K562 (cell line): Measurements from ENCODE around the gene THOC1.

Experiments
- BHLHE40 ChIP-seq: IDR thresholded peaks from 2 replicates; pipeline ENCODE4 v1.6.1; 2011; ENCODE audit warnings: low read length, improper control_type of control experiment
- CBX8 ChIP-seq: fragments of 200-600 bp; sonication (generic); IDR thresholded peaks from 2 replicates; pipeline ENCODE4 v1.6.1; 2012; ENCODE audit warnings: borderline replicate concordance, mixed run types, low read depth, mild to moderate bottlenecking, moderate library complexity, mixed read lengths, low read length, control low read depth, inconsistent platforms; ENCODE audit not compliant: poor library complexity, severe bottlenecking; ENCODE audit errors: extremely low read depth
- KDM1A ChIP-seq, 2 experiments: fragments of 450-650 bp; IDR thresholded peaks; 2 replicates each; pipeline ENCODE4 v1.6.1; 2016; ENCODE audit warnings: mild to moderate bottlenecking in 2 of 2
- MYNN ChIP-seq, 2 experiments: sonication (generic); formaldehyde crosslinking in 1 of 2; IDR thresholded peaks; 2 replicates each; pipeline versions ENCODE4 v1.5.0 to v1.6.1; 2016 to 2020; ENCODE audit warnings: antibody characterized with exemption in 1 of 2, missing genetic modification reagents in 1 of 2
- PHF8 ChIP-seq: fragments of 200-600 bp; sonication (generic); IDR thresholded peaks from 2 replicates; pipeline ENCODE4 v1.6.1; 2012; ENCODE audit warnings: mixed run types, mild to moderate bottlenecking, inconsistent platforms, low read length, moderate library complexity, borderline replicate concordance
- POLR2AphosphoS5 ChIP-seq: IDR thresholded peaks from 2 replicates; pipeline ENCODE4 v1.6.1; 2011; ENCODE audit warnings: mild to moderate bottlenecking, low read depth, low read length, moderate library complexity; ENCODE audit not compliant: control insufficient read depth, insufficient read depth
- RFX5 ChIP-seq: IDR thresholded peaks from 2 replicates; pipeline ENCODE4 v1.6.1; 2011; ENCODE audit warnings: low read depth, mild to moderate bottlenecking, improper control_type of control experiment, low read length
- TF ChIP-seq, protein P1 (sequence below), 2 experiments: fragments of 450-650 bp in 1 of 2; sonication (generic) in 1 of 2; formaldehyde crosslinking; conservative IDR thresholded peaks; 2 replicates each; pipeline versions ENCODE4 v1.4.0 to v1.8.1; 2020 to 2022; ENCODE audit warnings: mild to moderate bottlenecking in 1 of 2, missing genetic modification reagents in 1 of 2
- TF ChIP-seq, protein P2 (sequence below): sonication (generic); formaldehyde crosslinking; IDR thresholded peaks from 2 replicates; pipeline ENCODE4 v1.8.1; 2023; ENCODE audit warnings: mild to moderate bottlenecking, missing genetic modification reagents
- TF ChIP-seq, protein P3 (sequence below), 3 experiments: IDR thresholded peaks in 2 of 3; conservative IDR thresholded peaks in 1 of 3; 2 replicates each; pipeline ENCODE4 v1.5.1; 2011 to 2012; ENCODE audit warnings: low read length in 3 of 3, mild to moderate bottlenecking in 3 of 3, control low read depth in 2 of 3, improper control_type of control experiment in 1 of 3, inconsistent platforms in 1 of 3, low read depth in 1 of 3, mixed read lengths in 1 of 3, moderate library complexity in 1 of 3; ENCODE audit not compliant: insufficient read depth in 2 of 3
- TF ChIP-seq, protein P4 (sequence below): sonication (generic); formaldehyde crosslinking; IDR thresholded peaks from 2 replicates; pipeline ENCODE4 v1.5.0; 2020; ENCODE audit warnings: missing genetic modification reagents

DNA sequence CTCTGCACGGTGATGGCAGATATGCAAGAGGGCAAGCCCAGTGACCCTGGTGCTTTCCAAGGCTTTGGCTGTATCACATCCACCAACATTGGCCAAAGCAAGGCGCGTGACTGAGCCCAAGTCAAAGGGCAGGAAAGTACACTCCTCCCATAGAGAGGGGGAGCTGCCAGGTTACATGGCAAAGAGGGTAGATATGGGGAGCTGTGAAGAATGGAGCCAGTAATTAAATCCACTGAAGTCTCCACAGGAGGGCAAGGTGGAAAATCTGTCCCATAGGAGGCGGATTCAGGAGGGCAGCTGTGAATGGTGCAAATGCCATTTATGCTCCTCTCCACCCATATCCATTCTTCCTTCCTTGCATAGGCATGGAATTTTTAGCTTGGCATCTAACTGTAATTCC lies 44.6 kb upstream of the THOC1 start:
- TF ChIP-seq BHLHE40 (no peak), MYNN (IDR thresholded peaks at IDR 0.05) (no peak), MYNN (CRISPR knock-in tag; IDR thresholded peaks at IDR 0.05) (no peak), CBX8 (no peak), PHF8 (no peak), KDM1A (IDR thresholded peaks at IDR 0.05) (no peak), POLR2AphosphoS5 (no peak), RFX5 (no peak)
- TF ChIP-seq, protein P1, sequence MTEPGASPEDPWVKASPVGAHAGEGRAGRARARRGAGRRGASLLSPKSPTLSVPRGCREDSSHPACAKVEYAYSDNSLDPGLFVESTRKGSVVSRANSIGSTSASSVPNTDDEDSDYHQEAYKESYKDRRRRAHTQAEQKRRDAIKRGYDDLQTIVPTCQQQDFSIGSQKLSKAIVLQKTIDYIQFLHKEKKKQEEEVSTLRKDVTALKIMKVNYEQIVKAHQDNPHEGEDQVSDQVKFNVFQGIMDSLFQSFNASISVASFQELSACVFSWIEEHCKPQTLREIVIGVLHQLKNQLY (CRISPR knock-in tag; conservative IDR thresholded peaks at IDR 0.05) = no peak
- TF ChIP-seq, protein P2, sequence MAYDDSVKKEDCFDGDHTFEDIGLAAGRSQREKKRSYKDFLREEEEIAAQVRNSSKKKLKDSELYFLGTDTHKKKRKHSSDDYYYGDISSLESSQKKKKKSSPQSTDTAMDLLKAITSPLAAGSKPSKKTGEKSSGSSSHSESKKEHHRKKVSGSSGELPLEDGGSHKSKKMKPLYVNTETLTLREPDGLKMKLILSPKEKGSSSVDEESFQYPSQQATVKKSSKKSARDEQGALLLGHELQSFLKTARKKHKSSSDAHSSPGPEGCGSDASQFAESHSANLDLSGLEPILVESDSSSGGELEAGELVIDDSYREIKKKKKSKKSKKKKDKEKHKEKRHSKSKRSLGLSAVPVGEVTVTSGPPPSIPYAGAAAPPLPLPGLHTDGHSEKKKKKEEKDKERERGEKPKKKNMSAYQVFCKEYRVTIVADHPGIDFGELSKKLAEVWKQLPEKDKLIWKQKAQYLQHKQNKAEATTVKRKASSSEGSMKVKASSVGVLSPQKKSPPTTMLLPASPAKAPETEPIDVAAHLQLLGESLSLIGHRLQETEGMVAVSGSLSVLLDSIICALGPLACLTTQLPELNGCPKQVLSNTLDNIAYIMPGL (CRISPR knock-in tag) = no peak
- TF ChIP-seq, protein P3, sequence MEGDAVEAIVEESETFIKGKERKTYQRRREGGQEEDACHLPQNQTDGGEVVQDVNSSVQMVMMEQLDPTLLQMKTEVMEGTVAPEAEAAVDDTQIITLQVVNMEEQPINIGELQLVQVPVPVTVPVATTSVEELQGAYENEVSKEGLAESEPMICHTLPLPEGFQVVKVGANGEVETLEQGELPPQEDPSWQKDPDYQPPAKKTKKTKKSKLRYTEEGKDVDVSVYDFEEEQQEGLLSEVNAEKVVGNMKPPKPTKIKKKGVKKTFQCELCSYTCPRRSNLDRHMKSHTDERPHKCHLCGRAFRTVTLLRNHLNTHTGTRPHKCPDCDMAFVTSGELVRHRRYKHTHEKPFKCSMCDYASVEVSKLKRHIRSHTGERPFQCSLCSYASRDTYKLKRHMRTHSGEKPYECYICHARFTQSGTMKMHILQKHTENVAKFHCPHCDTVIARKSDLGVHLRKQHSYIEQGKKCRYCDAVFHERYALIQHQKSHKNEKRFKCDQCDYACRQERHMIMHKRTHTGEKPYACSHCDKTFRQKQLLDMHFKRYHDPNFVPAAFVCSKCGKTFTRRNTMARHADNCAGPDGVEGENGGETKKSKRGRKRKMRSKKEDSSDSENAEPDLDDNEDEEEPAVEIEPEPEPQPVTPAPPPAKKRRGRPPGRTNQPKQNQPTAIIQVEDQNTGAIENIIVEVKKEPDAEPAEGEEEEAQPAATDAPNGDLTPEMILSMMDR (IDR thresholded peaks at IDR 0.05 in 2 of 3, conservative IDR thresholded peaks at IDR 0.05 in 1 of 3; ENCODE audit: insufficient read depth in 2 of 3, low read depth in 1 of 3, low read length in 3 of 3) = no peak
- TF ChIP-seq, protein P4, sequence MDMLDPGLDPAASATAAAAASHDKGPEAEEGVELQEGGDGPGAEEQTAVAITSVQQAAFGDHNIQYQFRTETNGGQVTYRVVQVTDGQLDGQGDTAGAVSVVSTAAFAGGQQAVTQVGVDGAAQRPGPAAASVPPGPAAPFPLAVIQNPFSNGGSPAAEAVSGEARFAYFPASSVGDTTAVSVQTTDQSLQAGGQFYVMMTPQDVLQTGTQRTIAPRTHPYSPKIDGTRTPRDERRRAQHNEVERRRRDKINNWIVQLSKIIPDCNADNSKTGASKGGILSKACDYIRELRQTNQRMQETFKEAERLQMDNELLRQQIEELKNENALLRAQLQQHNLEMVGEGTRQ (CRISPR knock-in tag) = no peak
